GM18861 (cell line): Measurements from ENCODE around the gene DNTT.
A peak's percentile ranks its signal among the peaks of the same experiment; 100 is the strongest.

Experiments
- ATAC-seq: cut with Tn5 transposase; IDR thresholded peaks from one replicate; pipeline ENCODE4 v1.9.1; 2021; ENCODE audit not compliant: unreplicated experiment

The DNTT gene

GRCh38 chr10:96374004-96374403 is 69.8 kb downstream of the DNTT start:
- ATAC-seq = no peak

GRCh38 chr10:96374639-96374984 is 70.4 kb downstream of the DNTT start:
- ATAC-seq = no peak

- peak; percentile 71 for ATAC-seq
Observed at GRCh38 chr10:96374985-96375830, 71.0 kb downstream of the DNTT start.

GRCh38 chr10:96376483-96376882 is 72.2 kb downstream of the DNTT start:
- peak; percentile 46 for ATAC-seq

GRCh38 chr10:96377816-96378294 is 73.6 kb downstream of the DNTT start:
- ATAC-seq = no peak

- ATAC-seq = no peak
Observed at GRCh38 chr10:96378741-96379140, 74.5 kb downstream of the DNTT start.

GRCh38 chr10:96379758-96380157 is 75.5 kb downstream of the DNTT start:
- no peak for ATAC-seq

GRCh38 chr10:96380821-96381220 is 76.6 kb downstream of the DNTT start:
- no peak for ATAC-seq

- ATAC-seq = no peak
Observed at GRCh38 chr10:96384506-96384905, 80.3 kb downstream of the DNTT start.

- no peak for ATAC-seq
Observed at GRCh38 chr10:96387161-96387560, 82.9 kb downstream of the DNTT start.

- no peak for ATAC-seq
Observed at GRCh38 chr10:96387601-96388000, 83.4 kb downstream of the DNTT start.
